Activated T-helper 1 cell treated with anti-CD3 and anti-CD28 coated beads, Interleukin-12 subunit alpha, Interleukin-12 subunit beta, Interleukin-2, Interleukin-4 antibody, amounts not matched to agents 30 ng/mL and 10 ng/mL and 1 ng/mL, durations not matched to agents 14 hours and 24 hours and 36 hours (primary cell): ENCODE results near the gene HAUS3. TPM values are rescaled to one million over a fixed set of nuclear protein-coding genes. Genes with fewer than 3 reads are reported as not detected.

ENCODE experiments used
- DNase-seq: peaks from one replicate; pipeline ENCODE4 v3.0.0; 2021; ENCODE audit warnings: low spot score
- H3K27ac Mint-ChIP-seq: one replicate; pipeline ENCODE4 v1.8.0; 2021; ENCODE audit warnings: mild to moderate bottlenecking, mixed read lengths
- H3K27me3 Mint-ChIP-seq: one replicate; pipeline ENCODE4 v1.8.0; 2022; ENCODE audit warnings: mild to moderate bottlenecking, moderate library complexity, mixed read lengths; ENCODE audit not compliant: insufficient read depth
- H3K36me3 Mint-ChIP-seq: one replicate; pipeline ENCODE4 v1.8.0; 2021; ENCODE audit warnings: low read depth, mixed read lengths
- H3K4me1 Mint-ChIP-seq: one replicate; pipeline ENCODE4 v1.8.0; 2021; ENCODE audit warnings: low read depth, mixed read lengths
- H3K4me3 Mint-ChIP-seq: one replicate; pipeline ENCODE4 v1.8.0; 2021; ENCODE audit warnings: mild to moderate bottlenecking, moderate library complexity, mixed read lengths
- H3K9me3 Mint-ChIP-seq: one replicate; pipeline ENCODE4 v1.8.0; 2021; ENCODE audit warnings: mixed read lengths
- intact Hi-C: fragments of 100-400 bp; cut with micrococcal nuclease; formaldehyde crosslinking; loops from one replicate; pipeline ENCODE4 v1.15.1; 2024
- total RNA-seq: library from RNA; stranded (reverse); gene quantifications from 2 replicates; pipeline ENCODE4 v1.2.3, GENCODE V29; 2022

The HAUS3 gene
- total RNA-seq, 1 donor from 2014 or later = 19.2 TPM

DNA sequence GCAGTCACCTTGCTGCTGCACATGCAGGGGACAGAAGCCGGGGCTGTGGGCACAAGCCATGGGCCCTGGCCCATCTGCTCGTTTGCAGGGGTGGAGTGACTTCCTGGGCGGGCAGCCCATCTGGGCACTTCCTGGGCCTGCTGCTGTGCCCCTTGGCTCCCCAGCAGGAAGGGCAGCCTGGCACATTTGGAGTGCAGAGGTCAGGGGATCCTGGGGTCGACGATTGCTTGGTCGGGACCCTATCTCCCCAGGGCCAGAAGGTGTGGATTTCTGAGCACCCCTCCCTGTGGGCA lies 30.9 kb upstream of the HAUS3 start:
- Mint-ChIP-seq H3K27me3 (peaks cover 1% of the 10 kb centered on the region), H3K9me3 (no peaks in the 10 kb centered on the region), H3K4me3 (no peak overlapping the region), H3K27ac (no peak overlapping the region), H3K4me1 (no peaks in the 10 kb centered on the region), H3K36me3 (no peaks in the 10 kb centered on the region)
- no peak for DNase-seq
- intact Hi-C loops = no loop called here

DNA sequence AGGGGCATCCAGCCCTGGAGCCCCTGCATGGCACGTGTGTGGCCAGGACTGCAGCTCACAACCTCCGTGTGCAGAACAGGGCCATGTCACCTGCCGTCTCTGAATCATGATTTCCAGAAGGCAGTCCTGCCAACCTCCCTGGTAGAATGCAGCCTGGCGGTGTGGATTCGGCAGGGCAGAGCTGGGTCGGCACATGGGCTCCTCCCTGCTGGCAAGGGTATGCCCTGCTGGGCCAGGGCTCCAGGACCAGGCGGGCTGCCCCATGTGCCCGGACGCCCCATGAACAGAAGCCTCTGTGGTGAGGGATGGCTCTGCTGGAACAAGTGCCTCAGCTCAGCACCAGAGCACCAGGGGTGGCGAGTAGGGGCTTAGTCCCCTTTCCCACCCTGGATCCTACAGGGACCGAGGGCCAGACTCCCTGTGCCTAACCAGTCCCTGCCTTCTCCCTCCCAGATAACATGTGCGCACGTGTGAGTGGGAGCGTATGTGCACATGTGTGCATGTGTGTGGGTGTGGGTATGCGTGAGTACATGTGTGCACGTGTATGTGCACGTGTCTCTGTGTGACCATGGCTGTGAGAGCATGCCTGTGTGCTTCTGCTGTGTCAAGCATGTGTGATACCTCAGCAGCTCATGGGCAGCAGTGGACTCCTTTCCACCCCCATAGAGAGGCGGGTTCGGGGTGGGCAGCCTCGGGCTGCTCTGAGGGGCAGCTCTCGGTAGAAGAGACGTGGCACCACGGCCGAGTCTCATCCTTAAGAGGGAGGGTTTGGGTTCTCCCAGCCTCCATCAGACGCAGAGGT lies 30.3 kb upstream of the HAUS3 start:
- Mint-ChIP-seq H3K9me3 (no peaks in the 10 kb centered on the region), H3K27me3 (peaks cover 1% of the 10 kb centered on the region), H3K4me3 (no peak overlapping the region), H3K27ac (no peak overlapping the region), H3K4me1 (no peaks in the 10 kb centered on the region), H3K36me3 (no peaks in the 10 kb centered on the region)
- no peak for DNase-seq
- intact Hi-C loops = no loop called here

DNA sequence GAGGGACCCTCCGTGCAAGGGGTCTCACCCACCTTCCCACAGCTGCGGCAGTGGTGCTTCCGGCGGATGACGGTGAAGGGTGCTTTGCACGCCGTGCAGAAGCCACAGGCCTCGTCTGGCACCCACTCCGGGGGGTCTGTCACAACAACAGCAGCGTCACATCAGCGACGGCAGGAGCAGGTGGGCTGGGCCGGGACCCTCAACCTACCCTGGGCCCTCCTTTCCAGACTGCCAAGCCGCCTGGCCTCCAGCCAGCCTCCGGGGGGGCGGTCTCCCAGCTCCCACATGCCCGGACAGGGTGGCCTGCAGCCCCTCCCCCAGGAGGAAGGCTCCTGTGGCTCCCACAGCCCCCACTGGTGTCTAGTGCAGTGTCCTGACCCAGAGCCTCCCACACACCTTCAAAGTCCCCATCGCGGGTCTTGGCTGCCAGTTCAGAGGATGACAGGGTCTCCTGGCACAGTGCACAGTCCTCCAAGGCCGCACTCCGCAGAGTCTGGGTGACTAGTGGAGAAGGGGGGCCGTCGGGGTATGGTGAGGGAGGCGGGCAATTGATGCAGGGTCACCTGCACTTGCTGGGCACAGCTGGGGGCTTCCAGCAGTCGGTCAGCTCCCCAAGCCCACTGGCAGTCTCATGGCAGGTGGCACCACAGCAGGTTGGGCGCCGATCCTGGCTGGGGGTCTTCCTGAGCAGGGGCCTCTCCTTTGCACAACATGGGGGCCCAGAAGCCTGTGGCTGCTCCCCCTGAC lies 29.5 kb upstream of the HAUS3 start:
- Mint-ChIP-seq H3K36me3 (no peaks in the 10 kb centered on the region), H3K4me3 (no peak overlapping the region), H3K4me1 (no peaks in the 10 kb centered on the region), H3K27ac (no peak overlapping the region), H3K27me3 (peaks cover 1% of the 10 kb centered on the region), H3K9me3 (no peaks in the 10 kb centered on the region)
- intact Hi-C loops = no loop called here
- no peak for DNase-seq

DNA sequence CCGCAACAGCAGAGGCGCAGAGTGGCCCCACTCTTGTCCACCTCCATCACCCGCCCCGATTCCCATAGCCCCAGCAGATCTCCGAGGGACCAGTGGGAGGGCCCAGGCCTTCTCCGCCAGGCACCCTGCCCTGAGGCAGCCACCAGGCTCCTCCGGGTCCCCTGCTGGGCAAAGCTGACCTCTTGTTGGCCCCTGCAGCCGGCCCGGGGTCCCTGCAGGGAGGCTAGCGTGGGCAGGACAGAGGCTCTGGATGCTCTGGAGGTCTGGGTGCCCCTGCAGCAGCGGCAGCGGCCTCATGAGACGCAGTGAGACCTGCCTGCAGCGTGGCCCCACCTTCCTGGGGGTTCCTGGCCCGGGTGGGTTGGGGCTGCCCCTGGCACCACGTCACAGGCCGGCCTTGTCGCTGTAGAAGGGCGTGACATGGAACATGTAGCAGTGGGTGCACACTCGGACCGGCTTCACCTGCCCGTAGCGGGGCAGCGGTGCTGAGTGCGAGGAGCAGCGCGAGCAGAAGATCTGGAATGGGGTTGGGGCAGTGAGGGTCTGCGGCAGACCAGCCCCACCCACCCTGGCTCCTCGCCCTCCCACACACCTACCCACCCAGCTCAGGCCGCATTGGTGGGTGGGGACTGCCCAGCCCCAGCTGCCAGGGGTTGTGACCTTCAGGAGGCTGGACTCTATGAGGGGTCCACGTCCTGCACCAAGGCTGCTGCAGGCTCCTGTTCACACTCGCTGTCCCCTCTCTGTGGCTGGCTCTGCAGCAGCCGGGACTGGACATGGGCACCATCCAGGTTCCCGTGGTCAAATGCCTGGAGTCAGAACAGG lies 28.6 kb upstream of the HAUS3 start:
- Mint-ChIP-seq H3K27ac (no peak overlapping the region), H3K9me3 (no peaks in the 10 kb centered on the region), H3K4me3 (no peak overlapping the region), H3K4me1 (no peaks in the 10 kb centered on the region), H3K27me3 (peaks cover 1% of the 10 kb centered on the region), H3K36me3 (no peaks in the 10 kb centered on the region)
- no peak for DNase-seq
- intact Hi-C loops = no loop called here

DNA sequence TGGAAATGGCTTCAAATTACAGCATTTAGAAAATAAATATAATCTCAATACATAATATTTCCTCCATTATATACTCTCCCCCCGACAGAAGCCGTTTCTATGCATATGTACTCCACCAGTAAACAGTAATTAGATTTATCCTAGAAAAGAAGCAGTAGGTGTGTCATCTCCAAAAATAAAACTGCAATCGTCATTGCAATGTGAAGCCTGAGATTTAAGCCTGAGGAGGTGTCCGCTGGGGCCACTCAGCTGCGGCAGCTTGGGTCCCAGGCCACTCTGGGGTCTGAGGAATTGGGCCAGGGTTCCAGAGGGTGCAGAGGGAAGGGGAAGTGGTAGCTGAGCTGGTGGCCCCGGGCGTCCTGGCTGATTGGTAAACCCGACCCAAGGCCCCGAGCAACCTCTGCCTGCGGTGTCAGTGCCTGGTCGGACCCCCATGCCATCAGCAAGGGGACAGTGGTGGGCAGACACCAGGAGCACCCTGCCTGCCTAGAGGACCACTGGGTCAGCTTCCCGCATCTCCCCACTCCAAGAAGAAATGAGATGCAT lies 27.8 kb upstream of the HAUS3 start:
- H3K36me3 Mint-ChIP-seq = no peaks in the 10 kb centered on the region
- no peak overlapping the region for H3K27ac Mint-ChIP-seq
- intact Hi-C loops = loop anchor here (10.0 kb wide), 1 partner anchor 665 kb away; no protein-coding TSS in a partner anchor
- no peaks in the 10 kb centered on the region for H3K9me3 Mint-ChIP-seq
- no peak overlapping the region for H3K4me3 Mint-ChIP-seq
- no peak for DNase-seq
- H3K4me1 Mint-ChIP-seq = no peaks in the 10 kb centered on the region
- peaks cover 1% of the 10 kb centered on the region for H3K27me3 Mint-ChIP-seq

DNA sequence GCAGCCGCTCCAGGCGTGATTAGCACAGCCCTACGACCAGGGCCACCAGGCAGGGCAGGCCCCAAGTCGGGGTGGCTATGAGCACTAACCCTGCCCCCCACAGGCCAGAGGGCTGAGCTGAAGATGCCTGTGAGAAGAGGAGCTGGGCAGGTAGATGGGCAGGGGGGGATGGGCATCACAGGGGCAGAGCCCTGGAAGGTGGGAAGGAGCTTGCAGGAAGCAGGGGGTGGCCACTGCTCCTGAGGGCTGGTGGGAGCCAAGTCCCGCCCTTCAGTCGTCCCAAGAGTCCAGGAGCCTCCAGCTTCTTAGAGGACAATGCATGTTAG lies 27.2 kb upstream of the HAUS3 start:
- no peaks in the 10 kb centered on the region for H3K4me1 Mint-ChIP-seq
- no peak overlapping the region for H3K4me3 Mint-ChIP-seq
- H3K27ac Mint-ChIP-seq = no peak overlapping the region
- intact Hi-C loops = loop anchor here (10.0 kb wide), 1 partner anchor 666 kb away; no protein-coding TSS in a partner anchor
- no peak for DNase-seq
- no peaks in the 10 kb centered on the region for H3K36me3 Mint-ChIP-seq
- peaks cover 1% of the 10 kb centered on the region for H3K27me3 Mint-ChIP-seq
- H3K9me3 Mint-ChIP-seq = no peaks in the 10 kb centered on the region

DNA sequence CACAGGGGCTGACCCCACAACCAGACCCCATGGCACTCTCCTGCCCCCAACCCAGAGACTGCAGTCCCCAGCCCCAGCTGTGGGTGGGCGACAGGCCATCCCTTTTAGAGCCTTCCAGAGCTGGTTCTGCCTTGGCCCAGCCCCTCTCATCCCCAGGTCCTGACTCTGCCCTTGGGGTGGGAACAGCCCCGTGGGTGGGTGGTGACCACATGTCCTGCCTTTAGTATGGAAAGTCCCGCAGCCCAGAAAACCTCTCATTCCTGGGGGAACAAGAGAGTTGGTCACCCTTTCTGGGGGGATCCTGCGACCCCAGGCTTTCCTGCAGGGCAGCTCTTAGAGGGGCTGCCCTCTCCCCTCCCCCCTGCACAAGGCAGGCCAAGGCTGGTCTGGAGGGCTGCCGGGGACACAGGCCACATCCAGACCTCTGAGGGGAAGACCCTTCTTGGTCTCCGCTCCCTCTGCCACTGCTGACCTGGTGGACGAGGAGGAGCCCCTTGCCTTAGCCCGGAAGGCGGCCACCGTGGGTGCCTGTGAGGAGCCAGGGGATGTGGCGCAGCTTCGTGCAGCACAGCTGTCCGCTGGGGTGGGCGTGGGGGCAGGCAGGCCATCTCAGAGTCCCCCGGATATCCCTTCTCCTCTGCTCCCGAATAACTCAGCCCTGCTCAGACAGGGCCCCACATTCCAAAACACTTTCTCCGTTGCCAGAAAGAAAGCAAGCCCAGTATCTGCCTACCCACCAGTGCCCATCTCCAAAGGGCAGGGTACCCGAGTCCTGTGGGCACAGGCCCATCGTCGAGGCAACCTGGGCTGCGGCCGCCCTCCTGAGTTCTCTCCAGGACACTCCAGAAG lies 26.7 kb upstream of the HAUS3 start:
- no peak for DNase-seq
- Mint-ChIP-seq H3K36me3 (no peaks in the 10 kb centered on the region), H3K4me1 (no peaks in the 10 kb centered on the region), H3K4me3 (no peak overlapping the region), H3K9me3 (no peaks in the 10 kb centered on the region), H3K27me3 (no peaks in the 10 kb centered on the region), H3K27ac (no peak overlapping the region)
- intact Hi-C loops = loop anchor here (10.0 kb wide), 1 partner anchor 666 kb away; no protein-coding TSS in a partner anchor

DNA sequence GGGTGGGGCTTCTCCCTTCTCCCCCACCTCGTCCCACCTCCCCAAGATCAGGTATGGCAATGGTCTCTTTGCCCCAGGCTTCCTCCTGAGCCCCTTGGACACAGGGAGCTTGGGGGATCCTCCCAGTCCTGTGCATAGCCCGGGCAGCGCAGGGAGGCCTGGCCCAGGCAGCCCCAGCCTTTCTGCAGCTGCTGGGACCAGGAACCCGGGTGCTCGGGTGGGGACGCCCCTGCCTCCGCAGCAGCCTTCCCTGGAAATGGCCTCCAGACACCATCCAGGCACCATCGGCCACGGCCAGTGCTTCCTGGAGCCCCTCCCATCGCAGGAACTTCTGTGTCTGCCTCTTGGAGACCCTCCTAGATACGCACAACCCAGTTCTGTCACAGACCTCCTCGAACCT lies 25.9 kb upstream of the HAUS3 start:
- no peak for DNase-seq
- intact Hi-C loops = loop anchor here (10.0 kb wide), 1 partner anchor 667 kb away; no protein-coding TSS in a partner anchor
- Mint-ChIP-seq H3K27me3 (no peaks in the 10 kb centered on the region), H3K36me3 (no peaks in the 10 kb centered on the region), H3K4me1 (no peaks in the 10 kb centered on the region), H3K9me3 (no peaks in the 10 kb centered on the region), H3K27ac (no peak overlapping the region), H3K4me3 (no peak overlapping the region)

DNA sequence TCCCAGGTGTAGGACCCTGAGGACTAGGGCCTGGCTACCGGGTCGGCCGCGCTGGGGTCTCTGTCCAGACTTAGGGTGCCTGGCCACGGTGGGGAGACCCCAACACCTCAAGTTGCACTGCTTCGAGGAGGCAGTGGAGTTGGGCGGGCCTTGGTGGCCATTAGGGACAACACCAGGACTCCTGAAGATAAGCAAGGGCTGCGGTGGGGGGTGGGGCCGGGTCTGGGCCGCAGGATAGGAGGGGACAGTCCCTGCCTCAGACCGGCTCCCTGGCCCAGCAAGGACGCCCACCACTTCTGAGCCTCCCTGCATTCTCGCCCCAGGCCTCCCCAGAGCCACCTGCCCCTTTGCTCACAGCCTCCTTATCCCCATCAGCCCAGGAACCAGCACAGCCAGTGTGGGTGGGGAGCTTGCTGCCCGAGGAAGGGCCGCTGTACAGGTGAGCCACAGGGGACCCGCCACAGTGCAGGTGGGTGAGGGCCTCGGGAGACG lies 25.4 kb upstream of the HAUS3 start:
- Mint-ChIP-seq H3K27ac (no peak overlapping the region), H3K9me3 (no peaks in the 10 kb centered on the region), H3K36me3 (no peaks in the 10 kb centered on the region), H3K4me3 (no peak overlapping the region), H3K27me3 (no peaks in the 10 kb centered on the region), H3K4me1 (no peaks in the 10 kb centered on the region)
- intact Hi-C loops = loop anchor here (10.0 kb wide), 1 partner anchor 667 kb away; no protein-coding TSS in a partner anchor
- no peak for DNase-seq

DNA sequence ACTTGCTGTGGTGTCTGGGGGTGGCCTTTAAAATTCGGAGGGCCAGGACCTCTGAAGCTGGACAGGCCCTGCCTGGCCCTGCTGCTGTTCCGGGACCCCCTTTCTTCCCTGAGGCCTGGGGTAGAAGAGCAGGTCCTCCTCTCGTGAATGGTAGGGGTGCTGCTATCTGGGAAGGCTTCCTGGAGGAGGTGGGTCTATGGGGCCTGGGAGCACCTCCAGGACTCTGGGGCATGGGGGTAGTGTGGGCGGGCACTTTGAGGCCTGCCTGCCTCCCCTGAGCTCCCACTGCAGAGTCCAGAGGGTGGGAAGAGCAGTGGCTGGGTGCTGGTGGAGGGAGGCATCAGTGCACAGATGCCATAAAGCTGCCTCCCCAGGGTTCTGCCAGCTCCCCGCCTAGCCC lies 24.9 kb upstream of the HAUS3 start:
- Mint-ChIP-seq H3K4me1 (no peaks in the 10 kb centered on the region), H3K9me3 (no peaks in the 10 kb centered on the region), H3K36me3 (no peaks in the 10 kb centered on the region), H3K4me3 (no peak overlapping the region), H3K27ac (no peak overlapping the region), H3K27me3 (no peaks in the 10 kb centered on the region)
- intact Hi-C loops = loop anchor here (10.0 kb wide), 1 partner anchor 668 kb away; no protein-coding TSS in a partner anchor
- no peak for DNase-seq

DNA sequence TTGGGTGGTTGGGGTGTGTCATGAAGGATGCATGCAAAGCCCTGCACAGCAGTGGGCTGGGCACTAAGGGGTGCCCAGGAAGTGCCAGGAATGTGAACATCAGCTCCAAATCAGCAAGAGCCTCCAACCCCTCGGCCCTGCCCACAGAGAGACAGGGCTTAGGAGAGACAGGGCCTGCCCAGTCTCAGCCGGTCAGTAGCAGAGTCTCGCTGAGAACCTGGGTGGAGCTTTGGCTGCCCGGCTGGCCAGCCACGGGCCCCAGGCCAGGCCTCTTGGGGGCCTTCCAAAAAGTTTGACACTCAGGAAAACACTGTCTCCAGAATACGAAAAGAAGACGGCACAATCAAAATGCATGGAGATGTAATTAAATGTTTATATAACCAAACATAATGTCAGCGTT lies 24.3 kb upstream of the HAUS3 start:
- no peaks in the 10 kb centered on the region for H3K27me3 Mint-ChIP-seq
- intact Hi-C loops = loop anchor here (10.0 kb wide), 1 partner anchor 669 kb away; no protein-coding TSS in a partner anchor
- H3K27ac Mint-ChIP-seq = no peak overlapping the region

More for the DNA sequence above, 24.3 kb upstream of the HAUS3 start:
- Mint-ChIP-seq H3K9me3 (no peaks in the 10 kb centered on the region), H3K4me3 (no peak overlapping the region), H3K4me1 (no peaks in the 10 kb centered on the region), H3K36me3 (no peaks in the 10 kb centered on the region)
- no peak for DNase-seq
